Measurements from ENCODE around the gene TXLNG.

Gene TXLNG

GRCh38 chrX:16786139-16786790 lies at the start of gene TXLNG:
TSS of gene TXLNG (plus strand) at chrX:16786466. CDS start at chrX:16786488, 22 bp downstream.
- in situ Hi-C loops (cut with HindIII; ENCODE audit: low sequenced_read_pairs): no loop called here
- TF ChIP-seq CTCF (IDR thresholded peaks at IDR 0.05; ENCODE audit: low read depth, low read length): no peak
- DNase-seq (ENCODE audit: low read depth, low spot score): peak; percentile 100

GRCh38 chrX:16737024-16737423 lies 49.2 kb upstream of the TXLNG start:
- TF ChIP-seq CTCF (IDR thresholded peaks at IDR 0.05; ENCODE audit: low read depth, low read length): no peak
- no peak overlapping the region for H3K4me3 ChIP-seq (ENCODE audit: low read depth, low read length)
- in situ Hi-C loops (cut with HindIII; ENCODE audit: low sequenced_read_pairs): no loop called here
- DNase-seq (ENCODE audit: low read depth, low spot score): no peak

More at GRCh38 chrX:16786139-16786790, at the start of gene TXLNG:
- peak within 1 kb of the TSS; percentile 81 for H3K4me3 ChIP-seq (ENCODE audit: low read depth, low read length)

- no peak for DNase-seq (ENCODE audit: low read depth, low spot score)
- H3K4me3 ChIP-seq (ENCODE audit: low read depth, low read length): no peak overlapping the region
- no peak for TF ChIP-seq CTCF (IDR thresholded peaks at IDR 0.05; ENCODE audit: low read depth, low read length)
- in situ Hi-C loops (cut with HindIII; ENCODE audit: low sequenced_read_pairs): no loop called here
Observed at GRCh38 chrX:16739574-16739973, 46.7 kb upstream of the TXLNG start.

GRCh38 chrX:16743604-16744325 lies 42.5 kb upstream of the TXLNG start:
- in situ Hi-C loops (cut with HindIII; ENCODE audit: low sequenced_read_pairs): no loop called here
- DNase-seq (ENCODE audit: low read depth, low spot score): peak; percentile 89

GRCh38 chrX:16745102-16745501 lies 41.2 kb upstream of the TXLNG start:
- TF ChIP-seq CTCF (IDR thresholded peaks at IDR 0.05; ENCODE audit: low read depth, low read length): no peak
- in situ Hi-C loops (cut with HindIII; ENCODE audit: low sequenced_read_pairs): no loop called here

More at GRCh38 chrX:16743604-16744325, 42.5 kb upstream of the TXLNG start:
- peak; percentile 59 for TF ChIP-seq CTCF (IDR thresholded peaks at IDR 0.05; ENCODE audit: low read depth, low read length)
- H3K4me3 ChIP-seq (ENCODE audit: low read depth, low read length): no peak overlapping the region

GRCh38 chrX:16745659-16746058 lies 40.6 kb upstream of the TXLNG start:
- no peak for TF ChIP-seq CTCF (IDR thresholded peaks at IDR 0.05; ENCODE audit: low read depth, low read length)
- no peak for DNase-seq (ENCODE audit: low read depth, low spot score)
- H3K4me3 ChIP-seq (ENCODE audit: low read depth, low read length): no peak overlapping the region
- in situ Hi-C loops (cut with HindIII; ENCODE audit: low sequenced_read_pairs): no loop called here

More at GRCh38 chrX:16745102-16745501, 41.2 kb upstream of the TXLNG start:
- H3K4me3 ChIP-seq (ENCODE audit: low read depth, low read length): no peak overlapping the region
- DNase-seq (ENCODE audit: low read depth, low spot score): no peak
